CD14-positive monocyte (primary cell): ENCODE measurements around the gene WDR19. TPM values are rescaled to one million over a fixed set of nuclear protein-coding genes. Genes with fewer than 3 reads are reported as not detected.

ENCODE experiments used
- DNase-seq, 3 donors: peaks; one replicate each; pipeline ENCODE4 v3.0.0-alpha.2; 2011 to 2022
- H2AFZ ChIP-seq: 2 replicates; pipeline ENCODE4 v1.6.0; 2012; ENCODE audit warnings: mild to moderate bottlenecking, low read depth, low read length, inconsistent platforms; ENCODE audit not compliant: insufficient read depth, poor library complexity, severe bottlenecking
- H3K27ac ChIP-seq, 2 donors: 1 replicate in 1 of 2; 2 replicates in 1 of 2; pipeline ENCODE4 v1.5.1; 2012 to 2013; ENCODE audit warnings: low read length in 2 of 2, control low read depth in 1 of 2, inconsistent platforms in 1 of 2, low read depth in 1 of 2, mild to moderate bottlenecking in 1 of 2
- H3K27me3 ChIP-seq, 2 donors: one replicate each; pipeline versions ENCODE4 v1.6.0 to v1.6.1; 2011 to 2013; ENCODE audit warnings: low read length in 2 of 2; ENCODE audit not compliant: control insufficient read depth in 2 of 2, insufficient read depth in 2 of 2
- H3K36me3 ChIP-seq, 2 donors: replicated peaks in 1 of 2; 1 replicate in 1 of 2; 2 replicates in 1 of 2; pipeline versions ENCODE4 v1.5.1 to v1.6.1; 2012 to 2013; ENCODE audit warnings: low read length in 2 of 2, control low read depth in 1 of 2, inconsistent platforms in 1 of 2, mild to moderate bottlenecking in 1 of 2; ENCODE audit not compliant: insufficient read depth in 2 of 2, control insufficient read depth in 1 of 2
- H3K4me1 ChIP-seq, 2 donors: 1 replicate in 1 of 2; 2 replicates in 1 of 2; pipeline versions ENCODE4 v1.5.1 to v1.6.1; 2012 to 2013; ENCODE audit warnings: low read length in 2 of 2, control low read depth in 1 of 2, inconsistent platforms in 1 of 2, mild to moderate bottlenecking in 1 of 2, moderate library complexity in 1 of 2; ENCODE audit not compliant: insufficient read depth in 2 of 2, control insufficient read depth in 1 of 2
- H3K4me2 ChIP-seq: replicated peaks from 2 replicates; pipeline ENCODE3; 2012; ENCODE audit warnings: low read length, moderate library complexity, mild to moderate bottlenecking; ENCODE audit not compliant: poor library complexity, severe bottlenecking; ENCODE audit errors: extremely low read depth
- H3K4me3 ChIP-seq, 3 experiments: fragments of 200-600 bp in 1 of 3; sonication (generic) in 1 of 3; replicated peaks in 1 of 3; 1 replicate in 2 of 3; 2 replicates in 1 of 3; pipeline ENCODE4 v1.5.1; 2011 to 2013; ENCODE audit warnings: low read length in 3 of 3, mild to moderate bottlenecking in 3 of 3, control low read depth in 2 of 3, low read depth in 2 of 3, inconsistent platforms in 1 of 3, moderate library complexity in 1 of 3
- H3K79me2 ChIP-seq: 2 replicates; pipeline ENCODE4 v1.6.0; 2012; ENCODE audit warnings: mild to moderate bottlenecking, control low read depth, inconsistent platforms, low read length, moderate library complexity; ENCODE audit not compliant: insufficient read depth
- H3K9ac ChIP-seq: 2 replicates; pipeline ENCODE4 v1.6.0; 2017; ENCODE audit warnings: low read length, mild to moderate bottlenecking; ENCODE audit not compliant: insufficient read depth, poor library complexity, severe bottlenecking
- H3K9me3 ChIP-seq, 2 donors: replicated peaks in 1 of 2; 1 replicate in 1 of 2; 2 replicates in 1 of 2; pipeline versions ENCODE4 v1.5.1 to v1.6.1; 2012 to 2013; ENCODE audit warnings: low read length in 2 of 2, control low read depth in 1 of 2; ENCODE audit not compliant: control insufficient read depth in 1 of 2, insufficient read depth in 1 of 2
- H4K20me1 ChIP-seq: 2 replicates; pipeline ENCODE4 v1.6.0; 2012; ENCODE audit warnings: mild to moderate bottlenecking, low read length, control low read depth, moderate library complexity; ENCODE audit not compliant: insufficient read depth
- H3K27ac Mint-ChIP-seq, 7 donors: one replicate each; pipeline ENCODE4 v1.8.0; 2020; ENCODE audit warnings: mild to moderate bottlenecking in 7 of 7, mixed read lengths in 7 of 7, moderate library complexity in 6 of 7, inconsistent platforms in 2 of 7
- H3K27me3 Mint-ChIP-seq, 3 donors: one replicate each; pipeline ENCODE4 v1.8.0; 2021 to 2022; ENCODE audit warnings: low read depth in 3 of 3, mild to moderate bottlenecking in 3 of 3, mixed read lengths in 3 of 3, moderate library complexity in 3 of 3, inconsistent platforms in 1 of 3
- H3K36me3 Mint-ChIP-seq, 2 donors: one replicate each; pipeline ENCODE4 v1.8.0; 2020; ENCODE audit warnings: mixed read lengths in 2 of 2, inconsistent platforms in 1 of 2, mild to moderate bottlenecking in 1 of 2
- H3K4me1 Mint-ChIP-seq: one replicate; pipeline ENCODE4 v1.8.0; 2020; ENCODE audit warnings: mild to moderate bottlenecking, mixed read lengths
- H3K4me3 Mint-ChIP-seq, 2 donors: one replicate each; pipeline ENCODE4 v1.8.0; 2020; ENCODE audit warnings: mild to moderate bottlenecking in 2 of 2, mixed read lengths in 2 of 2, moderate library complexity in 1 of 2
- H3K9me3 Mint-ChIP-seq, 7 donors: one replicate each; pipeline ENCODE4 v1.8.0; 2020 to 2022; ENCODE audit warnings: mixed read lengths in 7 of 7, mild to moderate bottlenecking in 6 of 7, moderate library complexity in 6 of 7, inconsistent platforms in 2 of 7
- CTCF ChIP-seq: fragments of 200-600 bp; IDR thresholded peaks from one replicate; pipeline ENCODE4 v1.8.0; 2022; ENCODE audit warnings: antibody characterized with exemption, mild to moderate bottlenecking
- WGBS: methylation state at CpG from one replicate; pipeline ENCODE4 v1.1.5; 2013; ENCODE audit warnings: missing lambda C conversion rate; ENCODE audit not compliant: insufficient coverage; 5-methylcytosine and 5-hydroxymethylcytosine counted together
- intact Hi-C, 2 donors: fragments of 100-400 bp; cut with micrococcal nuclease; formaldehyde crosslinking; loops; one replicate each; pipeline versions ENCODE4 v1.15.0 to v1.15.1; 2023
- polyA plus RNA-seq, 3 donors: library from polyadenylated mRNA; depleted of rRNA in 1 of 3; unstranded in 2 of 3; stranded (reverse) in 1 of 3; fragments of 300-500 nt in 2 of 3; fragments of >200 nt in 1 of 3; fragmentation: Illumina TruSeq in 2 of 3; gene quantifications; 1 replicate in 2 of 3; 2 replicates in 1 of 3; pipeline ENCODE4 v1.2.3, GENCODE V29; 2012 to 2021

WDR19 gene
- polyA plus RNA-seq, 3 donors: 1.7 to 11.4 (median 2.0) TPM

- Mint-ChIP-seq H3K9me3 (no peaks in the 10 kb centered on the region), H3K4me3 (no peak overlapping the region), H3K27ac (no peak overlapping the region), H3K36me3 (no peaks in the 10 kb centered on the region), H3K4me1 (no peaks in the 10 kb centered on the region), H3K27me3 (no peaks in the 10 kb centered on the region)
- Histone ChIP-seq H3K27me3 (no peaks in the 10 kb centered on the region), H3K27ac (no peak overlapping the region), H3K4me2 (no peak overlapping the region), H3K9ac (no peak overlapping the region), H3K9me3 (no peaks in the 10 kb centered on the region), H3K4me1 (no peaks in the 10 kb centered on the region), H4K20me1 (no peaks in the 10 kb centered on the region), H3K4me3 (no peak overlapping the region), H2AFZ (no peak overlapping the region), H3K36me3 (no peaks in the 10 kb centered on the region), H3K79me2 (no peaks in the 10 kb centered on the region)
- intact Hi-C loops: no loop called here
- no peak for DNase-seq
- TF ChIP-seq CTCF: no peak
- 89% methylated on average over 1 of the region's 2 CpGs for WGBS
These were observed 50.8 kb downstream of the WDR19 start for GRCh38 chr4:39233114-39233513.

DNA sequence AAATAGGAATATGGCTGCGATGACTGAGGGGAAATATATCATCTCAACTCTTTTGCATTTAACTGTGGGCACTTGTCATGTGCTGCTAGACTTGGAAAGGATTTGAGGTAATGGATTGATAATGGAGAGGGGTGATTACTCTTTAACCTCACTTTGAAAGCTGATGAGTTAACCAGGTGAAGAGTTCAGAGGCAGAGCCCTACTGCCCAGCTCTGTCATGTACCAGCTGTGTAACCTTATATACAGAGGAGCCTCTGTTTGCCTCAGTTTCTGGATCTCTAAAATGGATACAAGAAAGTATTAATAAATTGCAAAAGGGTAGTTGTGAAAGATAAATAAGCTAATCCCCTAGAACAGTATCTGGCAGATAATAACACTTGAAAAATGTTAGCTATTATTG is 51.5 kb downstream of the WDR19 start:
- Mint-ChIP-seq H3K4me3 (no peak overlapping the region), H3K9me3 (no peaks in the 10 kb centered on the region), H3K27ac (no peak overlapping the region), H3K27me3 (no peaks in the 10 kb centered on the region), H3K4me1 (no peaks in the 10 kb centered on the region), H3K36me3 (no peaks in the 10 kb centered on the region)
- no peak overlapping the region for H3K4me3 ChIP-seq
- no peaks in the 10 kb centered on the region for H4K20me1 ChIP-seq
- WGBS: no CpG with 5 or more reads among the region's 1 CpG
- intact Hi-C loops: no loop called here
- H3K4me1 ChIP-seq: no peaks in the 10 kb centered on the region
- DNase-seq: no peak
- H3K9me3 ChIP-seq: no peaks in the 10 kb centered on the region
- no peaks in the 10 kb centered on the region for H3K27me3 ChIP-seq
- no peak overlapping the region for H3K27ac ChIP-seq
- TF ChIP-seq CTCF: no peak
- no peak overlapping the region for H3K9ac ChIP-seq
- no peaks in the 10 kb centered on the region for H3K79me2 ChIP-seq
- no peak overlapping the region for H3K4me2 ChIP-seq
- H3K36me3 ChIP-seq: no peaks in the 10 kb centered on the region
- H2AFZ ChIP-seq: no peak overlapping the region
